HG02840 (cell line): Measurements from ENCODE around the gene SAT2.

Experiments
- ATAC-seq: cut with Tn5 transposase; IDR thresholded peaks from one replicate; pipeline ENCODE4 v1.9.1; 2021; ENCODE audit warnings: mild to moderate bottlenecking, moderate library complexity, moderate number of reproducible peaks; ENCODE audit not compliant: unreplicated experiment, low FRiP score

The SAT2 gene

DNA sequence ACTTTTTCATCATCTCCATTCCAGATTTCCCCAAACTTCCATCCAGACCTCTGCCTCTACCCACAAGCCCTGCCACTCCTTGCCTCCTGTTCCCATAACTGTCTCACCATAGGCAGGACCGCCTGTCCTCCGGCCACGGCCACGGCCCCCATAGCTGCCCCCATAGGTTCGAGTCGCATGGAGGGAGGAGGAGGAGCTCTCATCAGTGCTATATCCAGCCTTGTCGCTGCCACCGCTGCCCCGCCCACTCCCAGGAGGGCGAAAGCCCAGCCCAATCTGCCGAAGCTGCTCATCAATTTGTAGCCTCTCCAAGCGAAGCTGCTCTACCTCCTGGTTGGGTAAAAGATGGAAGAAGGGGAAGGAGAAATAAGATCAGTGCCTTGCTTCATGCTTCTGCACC, 34.3 kb downstream of the SAT2 start:
- ATAC-seq, result no peak

DNA sequence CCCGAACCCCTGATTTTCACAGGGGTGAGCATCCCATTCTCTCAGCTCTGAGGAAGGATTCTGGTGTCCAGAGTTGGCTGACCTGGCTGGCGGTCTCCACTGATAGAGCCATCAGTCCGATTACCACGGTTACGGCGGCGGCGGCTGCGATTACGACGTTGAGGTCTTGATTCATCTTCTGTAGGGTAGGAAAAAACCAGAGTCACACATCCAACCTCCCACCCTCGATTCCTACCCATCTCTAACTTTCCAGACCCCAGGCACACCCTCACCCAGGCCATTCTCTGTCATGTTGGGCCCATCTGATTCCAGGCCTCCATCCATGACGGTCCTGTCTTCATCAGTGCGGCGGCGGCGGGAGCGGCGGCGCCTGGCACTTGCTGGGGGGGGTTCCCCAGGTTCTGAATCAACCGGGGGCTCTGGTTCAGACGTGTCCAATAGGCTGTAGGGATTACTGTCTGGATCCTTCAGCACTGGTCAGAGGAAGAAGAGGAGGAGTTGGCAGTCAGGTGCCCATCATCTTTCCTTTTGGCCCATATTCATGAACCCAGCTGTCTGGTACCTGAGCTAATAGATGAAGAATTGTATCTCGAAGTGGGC, 35.1 kb downstream of the SAT2 start:
- ATAC-seq, result no peak

DNA sequence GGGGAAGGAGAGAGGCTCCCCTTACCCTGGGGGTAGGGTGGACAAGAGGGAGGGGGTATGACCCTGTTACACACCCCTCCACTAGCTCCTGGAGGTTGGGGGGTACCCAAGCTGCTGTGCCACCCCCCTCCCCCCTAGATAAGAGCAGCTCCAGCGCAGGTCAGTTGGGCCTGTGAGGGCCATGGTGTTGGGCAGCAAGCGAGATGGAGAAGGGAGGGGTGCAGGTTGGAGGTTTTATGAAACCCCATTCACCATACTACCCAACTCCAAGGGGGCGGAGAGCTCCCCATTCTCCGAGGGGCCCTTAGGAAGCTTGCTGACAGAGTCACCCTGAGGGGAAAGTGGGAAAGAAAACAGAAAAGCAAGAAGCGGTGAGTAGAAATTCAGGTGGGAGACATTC, 36.0 kb downstream of the SAT2 start:
- ATAC-seq, result no peak

- ATAC-seq, result no peak
Observed at GRCh38 chr17:7590743-7591142, 36.9 kb downstream of the SAT2 start.

- ATAC-seq, result no peak
Observed at GRCh38 chr17:7589891-7590691, 37.5 kb downstream of the SAT2 start, which contains the start of gene SOX15. SOX15 (minus strand) TSS chr17:7590094; CDS start chr17:7589676, 418 bp downstream.

GRCh38 chr17:7589204-7589868, 38.3 kb downstream of the SAT2 start:
- ATAC-seq, result no peak

GRCh38 chr17:7588553-7589203, 38.9 kb downstream of the SAT2 start:
- ATAC-seq, result no peak

- ATAC-seq, result no peak
Observed at GRCh38 chr17:7587420-7588151, 40.0 kb downstream of the SAT2 start.

DNA sequence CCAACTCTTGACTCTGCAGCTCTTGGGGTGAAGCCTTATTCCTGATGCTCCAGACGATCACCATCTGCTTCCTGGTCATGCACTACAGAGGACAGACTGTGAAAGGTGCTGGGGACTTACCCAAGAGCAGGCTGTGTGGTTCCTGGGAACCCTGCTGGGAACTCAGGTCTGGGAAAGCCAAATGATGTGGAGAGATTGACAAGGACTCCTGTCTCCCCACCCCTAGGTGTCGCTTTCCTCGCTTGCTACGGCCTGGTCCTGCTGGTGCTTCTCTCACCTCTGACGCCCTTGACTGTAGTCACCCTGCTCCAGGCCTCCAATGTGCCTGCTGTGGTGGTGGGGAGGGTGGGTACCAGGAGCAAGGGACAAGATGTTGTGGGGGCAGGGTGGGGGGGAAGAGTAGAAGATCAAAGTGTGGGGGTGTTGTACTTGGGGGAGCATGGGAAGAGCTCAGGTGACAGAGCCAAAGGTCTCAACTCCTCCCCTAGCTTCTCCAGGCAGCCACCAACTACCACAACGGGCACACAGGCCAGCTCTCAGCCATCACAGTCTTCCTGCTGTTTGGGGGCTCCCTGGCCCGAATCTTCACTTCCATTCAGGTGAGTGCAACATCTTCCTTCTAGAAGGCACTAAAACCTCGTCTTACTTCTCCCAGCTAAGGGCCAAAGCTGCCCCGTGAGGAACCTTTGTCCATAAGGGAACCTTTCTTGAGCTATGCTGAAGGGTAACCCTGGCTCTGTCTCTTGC, 40.8 kb downstream of the SAT2 start:
- ATAC-seq, result no peak

- peak; percentile 66 for ATAC-seq
Observed at GRCh38 chr17:7583253-7584109, 44.1 kb downstream of the SAT2 start, which contains the start of gene MPDU1. MPDU1 (plus strand) TSS chr17:7583852; CDS start chr17:7583863, 11 bp downstream.

GRCh38 chr17:7582396-7583252, 45.0 kb downstream of the SAT2 start:
- no peak for ATAC-seq

- ATAC-seq, result no peak
Observed at GRCh38 chr17:7580604-7581575, 46.7 kb downstream of the SAT2 start.

DNA sequence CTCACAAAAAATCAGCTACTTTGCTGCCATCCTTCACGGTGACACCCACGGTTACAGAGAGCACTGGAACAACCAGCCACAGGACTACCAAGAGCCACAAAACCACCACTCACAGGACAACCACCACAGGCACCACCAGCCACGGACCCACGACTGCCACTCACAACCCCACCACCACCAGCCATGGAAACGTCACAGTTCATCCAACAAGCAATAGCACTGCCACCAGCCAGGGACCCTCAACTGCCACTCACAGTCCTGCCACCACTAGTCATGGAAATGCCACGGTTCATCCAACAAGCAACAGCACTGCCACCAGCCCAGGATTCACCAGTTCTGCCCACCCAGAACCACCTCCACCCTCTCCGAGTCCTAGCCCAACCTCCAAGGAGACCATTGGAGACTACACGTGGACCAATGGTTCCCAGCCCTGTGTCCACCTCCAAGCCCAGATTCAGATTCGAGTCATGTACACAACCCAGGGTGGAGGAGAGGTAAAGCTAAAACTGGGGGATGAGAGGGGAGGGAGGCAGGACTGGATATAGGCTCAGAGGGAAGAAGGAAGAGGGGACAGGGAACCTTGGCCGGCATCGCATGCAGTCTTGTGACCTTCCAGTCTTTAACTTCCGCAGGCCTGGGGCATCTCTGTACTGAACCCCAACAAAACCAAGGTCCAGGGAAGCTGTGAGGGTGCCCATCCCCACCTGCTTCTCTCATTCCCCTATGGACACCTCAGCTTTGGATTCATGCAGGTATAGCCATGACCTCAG, 47.6 kb downstream of the SAT2 start:
- no peak for ATAC-seq

- no peak for ATAC-seq
Observed at GRCh38 chr17:7579001-7579833, 48.4 kb downstream of the SAT2 start, which contains the start of gene CD68. CD68 (plus strand) TSS chr17:7579638; CDS start chr17:7579678, 40 bp downstream.
